Lung microvascular endothelial cell (primary cell): ENCODE data around the gene GPR146. TPM values are rescaled to one million over a fixed set of nuclear protein-coding genes. Genes with fewer than 3 reads are reported as not detected.
"Not testable (repeated sequence)": the region's sequence is repeated elsewhere in the genome, so short reads cannot be mapped to it uniquely, and the experiment has no call there.

Source experiments
- DNase-seq, 2 donors: peaks; one replicate each; pipeline versions ENCODE4 v3.0.0 to v3.0.0-alpha.2; 2010; ENCODE audit warnings: low read depth in 2 of 2
- total RNA-seq: library from RNA; depleted of rRNA; stranded (reverse); fragments of >200 nt; gene quantifications from 2 replicates; pipeline ENCODE4 v1.2.1, GENCODE V29; 2014

Gene GPR146
- total RNA-seq, 1 donor from 2014 or later = 90.3 TPM

- no peak for DNase-seq
Measured at GRCh38 chr7:1056785-1057410, 12.6 kb downstream of the GPR146 start.

DNA sequence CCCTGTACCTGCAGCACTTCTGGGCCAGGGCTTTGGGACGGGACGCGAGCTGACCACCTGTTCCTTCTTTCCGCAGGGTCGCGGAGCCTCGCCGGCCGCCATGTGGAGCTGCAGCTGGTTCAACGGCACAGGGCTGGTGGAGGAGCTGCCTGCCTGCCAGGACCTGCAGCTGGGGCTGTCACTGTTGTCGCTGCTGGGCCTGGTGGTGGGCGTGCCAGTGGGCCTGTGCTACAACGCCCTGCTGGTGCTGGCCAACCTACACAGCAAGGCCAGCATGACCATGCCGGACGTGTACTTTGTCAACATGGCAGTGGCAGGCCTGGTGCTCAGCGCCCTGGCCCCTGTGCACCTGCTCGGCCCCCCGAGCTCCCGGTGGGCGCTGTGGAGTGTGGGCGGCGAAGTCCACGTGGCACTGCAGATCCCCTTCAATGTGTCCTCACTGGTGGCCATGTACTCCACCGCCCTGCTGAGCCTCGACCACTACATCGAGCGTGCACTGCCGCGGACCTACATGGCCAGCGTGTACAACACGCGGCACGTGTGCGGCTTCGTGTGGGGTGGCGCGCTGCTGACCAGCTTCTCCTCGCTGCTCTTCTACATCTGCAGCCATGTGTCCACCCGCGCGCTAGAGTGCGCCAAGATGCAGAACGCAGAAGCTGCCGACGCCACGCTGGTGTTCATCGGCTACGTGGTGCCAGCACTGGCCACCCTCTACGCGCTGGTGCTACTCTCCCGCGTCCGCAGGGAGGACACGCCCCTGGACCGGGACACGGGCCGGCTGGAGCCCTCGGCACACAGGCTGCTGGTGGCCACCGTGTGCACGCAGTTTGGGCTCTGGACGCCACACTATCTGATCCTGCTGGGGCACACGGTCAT is 13.3 kb downstream of the GPR146 start:
- DNase-seq = no peak

GRCh38 chr7:1058311-1058710 is 14.0 kb downstream of the GPR146 start:
- no peak for DNase-seq

- DNase-seq = no peak
Measured at GRCh38 chr7:1058821-1059199, 14.5 kb downstream of the GPR146 start.

DNA sequence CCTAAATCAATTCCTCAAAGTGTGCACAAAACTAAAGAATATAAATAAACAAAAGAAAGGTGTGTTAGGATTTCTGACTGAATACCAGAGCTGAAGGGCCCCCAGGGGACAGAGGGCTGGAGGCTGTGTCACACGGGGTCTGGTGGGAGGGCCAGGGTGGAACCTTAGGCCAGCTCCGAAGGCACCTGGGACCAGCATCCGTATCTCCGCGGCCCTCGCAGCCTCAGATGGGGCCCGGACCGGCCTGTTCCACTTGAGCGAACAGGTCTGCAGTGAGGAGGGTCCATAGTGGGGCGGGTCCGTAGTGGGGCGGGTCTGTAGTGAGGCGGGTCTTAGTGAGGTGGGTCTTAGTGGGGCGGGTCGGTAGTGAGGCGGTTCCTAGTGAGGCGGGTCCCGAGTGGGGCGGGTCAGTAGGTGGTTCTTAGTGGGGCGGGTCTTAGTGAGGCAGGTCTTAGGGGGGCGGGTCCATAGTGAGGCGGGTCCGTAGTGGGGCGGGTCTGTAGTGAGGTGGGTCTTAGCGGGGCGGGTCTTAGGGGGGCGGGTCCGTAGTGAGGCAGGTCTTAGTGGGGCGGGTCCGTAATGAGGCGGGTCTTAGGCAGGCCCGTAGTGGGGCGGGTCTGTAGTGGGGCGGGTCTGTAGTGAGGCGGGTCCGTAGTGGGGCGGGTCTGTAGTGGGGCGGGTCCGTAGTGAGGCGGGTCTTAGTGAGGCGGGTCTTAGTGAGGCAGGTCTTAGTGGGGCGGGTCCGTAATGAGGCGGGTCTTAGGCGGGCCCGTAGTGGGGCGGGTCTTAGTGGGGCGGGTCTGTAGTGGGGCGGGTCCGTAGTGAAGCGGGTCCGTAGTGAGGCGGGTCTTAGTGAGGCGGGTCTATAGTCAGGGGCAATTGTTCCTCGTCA is 15.1 kb downstream of the GPR146 start:
- DNase-seq = peak; percentile 35 to 96

- DNase-seq = peak; percentile 65 to 90
Measured at GRCh38 chr7:1060315-1061072, 16.1 kb downstream of the GPR146 start.

DNA sequence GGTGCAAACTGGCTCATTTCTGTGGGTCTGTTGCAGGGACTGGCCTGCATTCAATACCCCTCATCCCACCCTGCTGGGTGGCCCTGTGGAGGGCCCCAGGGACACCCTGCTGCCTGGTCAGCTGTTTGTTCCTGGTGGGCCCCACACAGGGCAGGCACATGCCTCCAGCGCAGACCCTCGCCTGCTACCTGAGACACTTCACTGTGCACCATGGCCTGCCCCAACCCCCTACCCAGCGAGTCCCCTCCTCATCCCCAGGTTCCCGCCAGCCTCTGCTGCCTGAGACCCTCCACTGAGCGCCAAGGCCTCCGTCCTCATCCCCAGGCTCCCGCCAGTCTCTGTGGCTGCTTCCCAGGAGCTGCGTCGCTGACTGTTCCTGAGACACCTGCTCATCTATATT is 16.8 kb downstream of the GPR146 start:
- no peak for DNase-seq

DNA sequence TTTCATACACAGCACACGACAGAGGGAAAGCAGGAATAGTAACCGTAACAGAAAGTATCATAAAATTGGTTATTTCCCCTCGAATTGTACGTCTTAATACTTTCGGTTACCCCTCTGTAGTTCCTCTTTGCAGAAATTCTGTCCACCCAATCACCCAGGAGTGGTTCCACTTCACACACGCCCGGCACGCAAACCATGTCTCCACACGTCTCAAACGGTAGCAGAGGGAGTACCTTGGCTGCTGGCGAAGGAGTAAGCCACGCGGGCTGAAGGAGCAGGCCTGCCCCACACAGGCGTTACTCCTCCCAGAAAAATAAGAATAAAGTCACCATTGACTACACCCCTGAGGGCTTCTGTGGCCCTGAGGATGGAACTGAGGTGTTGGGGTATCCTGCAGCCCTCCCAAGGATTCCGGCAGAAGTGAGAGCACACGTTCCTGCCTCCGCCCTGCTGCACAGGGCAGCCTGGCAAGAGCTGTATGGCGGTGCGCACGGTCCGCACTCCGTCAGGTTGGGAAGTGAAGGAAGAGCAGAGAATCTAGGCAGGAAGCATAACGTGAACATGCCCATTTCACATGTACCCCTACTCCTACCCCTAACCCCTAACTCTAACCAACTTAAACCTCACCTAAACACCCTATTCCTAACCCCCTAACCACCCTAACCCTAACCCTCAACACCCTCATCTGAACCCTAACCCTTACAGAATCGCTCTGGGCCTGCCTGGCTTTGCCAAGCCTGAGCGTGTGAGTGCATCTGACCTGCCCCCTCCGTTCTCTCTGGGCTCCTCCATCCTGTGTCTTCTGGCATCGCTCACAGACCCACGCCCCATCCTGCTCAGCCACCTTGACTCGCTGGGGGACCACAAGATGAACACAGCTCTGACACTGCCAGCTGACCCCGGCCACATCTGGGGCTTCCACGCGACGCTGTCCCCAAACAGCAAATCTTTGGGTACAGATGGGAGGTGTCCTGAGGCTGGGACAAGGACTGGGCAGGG is 18.2 kb downstream of the GPR146 start:
- no peak for DNase-seq

DNA sequence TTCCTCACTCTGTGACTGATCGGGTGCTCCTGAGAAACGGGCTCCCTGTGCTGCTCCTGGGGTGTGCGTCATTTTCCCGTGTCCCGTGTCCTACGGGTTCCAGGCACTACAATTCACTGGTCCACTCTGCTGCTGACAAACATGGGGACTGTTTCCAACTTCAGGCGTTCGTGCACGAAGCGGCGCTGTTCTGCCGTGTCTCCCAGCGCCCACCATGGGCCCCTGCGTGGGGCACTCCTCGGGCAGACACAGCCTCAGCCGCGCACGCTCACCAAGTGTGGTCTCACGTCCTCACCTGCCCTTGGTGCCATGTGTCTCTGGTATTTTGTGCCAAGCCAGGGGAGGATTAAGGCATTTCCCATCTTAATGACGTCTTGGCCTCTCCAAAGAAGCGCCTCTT is 19.0 kb downstream of the GPR146 start:
- DNase-seq = no peak

DNA sequence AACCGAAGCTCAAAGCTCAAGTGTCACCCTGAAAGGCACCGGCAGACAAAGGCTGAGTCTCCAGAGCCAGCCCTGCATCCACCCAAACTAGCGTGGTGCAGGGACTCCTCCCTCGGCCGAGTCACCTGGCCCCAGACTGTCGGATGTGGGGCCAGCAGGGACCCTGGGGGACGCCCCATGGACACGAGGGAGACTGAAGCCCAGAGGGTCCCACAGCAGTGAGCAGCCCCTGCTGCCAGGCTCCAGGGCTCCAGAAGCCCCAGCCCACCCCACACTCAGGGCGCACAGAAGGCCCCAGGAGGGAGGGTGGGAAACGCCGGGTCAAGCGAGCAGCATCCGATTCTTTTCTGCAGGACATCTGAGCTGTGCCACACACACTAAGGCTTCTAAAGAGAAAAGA is 20.2 kb downstream of the GPR146 start:
- no peak for DNase-seq

DNA sequence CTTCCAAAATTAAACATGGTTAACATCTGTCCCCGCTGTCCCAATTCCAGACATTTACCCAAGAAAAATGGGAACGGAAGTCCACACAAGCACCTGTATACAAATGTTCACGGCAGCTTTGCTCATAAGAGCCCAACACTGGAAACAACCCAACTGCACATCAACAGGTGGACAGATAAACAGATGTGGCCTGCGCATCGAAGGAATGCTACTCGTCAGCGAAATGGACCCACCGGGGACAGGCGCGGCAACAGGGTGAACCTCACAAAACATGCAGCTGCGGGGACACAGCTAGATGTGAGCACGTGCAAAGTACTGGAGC is 20.9 kb downstream of the GPR146 start:
- no peak for DNase-seq

DNA sequence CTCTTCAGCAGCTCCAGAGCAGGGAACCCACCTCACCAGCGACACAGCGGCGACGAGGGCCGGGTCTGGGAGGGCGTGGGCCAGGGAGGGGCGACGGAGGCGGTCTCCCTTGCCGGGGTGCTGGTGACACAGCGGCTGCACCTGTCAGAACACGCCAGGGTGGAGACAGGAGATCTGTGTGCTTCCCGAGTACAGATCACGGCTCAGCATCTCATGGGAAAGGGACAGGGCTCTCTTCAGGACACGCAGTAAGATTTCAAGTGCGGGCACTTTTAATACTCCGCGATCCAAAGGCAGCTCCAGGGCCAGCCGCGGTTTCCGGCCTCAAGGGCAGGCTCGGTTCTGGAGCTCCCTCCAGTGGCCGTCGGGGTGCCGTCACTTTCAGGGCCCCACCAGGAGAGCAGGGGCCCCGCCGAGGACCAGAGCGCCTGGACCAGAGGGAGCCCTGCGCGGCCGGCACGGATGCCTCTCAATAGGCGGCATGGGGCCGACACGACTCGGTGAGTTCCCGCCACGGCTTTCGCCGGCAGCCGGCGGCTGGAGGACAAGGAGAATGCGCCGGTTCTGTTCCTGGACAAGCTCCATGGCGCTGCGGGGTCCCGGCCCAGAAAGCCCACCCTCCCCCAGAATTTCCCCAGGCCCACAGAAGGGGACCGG is 21.4 kb downstream of the GPR146 start:
- DNase-seq = peak; percentile 75 to 84

- no peak for DNase-seq
Measured at GRCh38 chr7:1066242-1066588, 21.9 kb downstream of the GPR146 start.

- DNase-seq = no peak
Measured at GRCh38 chr7:1068013-1068412, 23.7 kb downstream of the GPR146 start.

GRCh38 chr7:1068619-1069018 is 24.3 kb downstream of the GPR146 start:
- no peak for DNase-seq

DNA sequence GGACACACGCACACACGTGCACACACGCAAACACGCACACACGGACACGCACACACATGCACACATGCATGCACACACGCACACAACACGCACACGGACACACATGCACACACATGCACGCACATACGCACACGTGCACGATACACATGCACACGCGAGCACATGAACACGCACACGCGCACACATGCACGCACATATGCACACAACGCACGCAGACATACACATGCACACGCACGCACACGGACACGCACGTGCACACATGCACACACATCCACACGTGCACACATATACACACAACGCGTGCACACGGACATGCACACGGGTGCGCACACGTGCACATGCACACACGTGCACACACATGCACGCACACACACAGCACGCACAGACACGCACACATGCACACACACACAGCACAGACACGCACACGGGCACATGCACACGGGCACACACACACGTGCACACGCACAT is 26.2 kb downstream of the GPR146 start:
- DNase-seq = no peak

GRCh38 chr7:1071731-1072254 is 27.4 kb downstream of the GPR146 start:
- no peak for DNase-seq

GRCh38 chr7:1073142-1073977 is 29.0 kb downstream of the GPR146 start:
- no peak for DNase-seq

DNA sequence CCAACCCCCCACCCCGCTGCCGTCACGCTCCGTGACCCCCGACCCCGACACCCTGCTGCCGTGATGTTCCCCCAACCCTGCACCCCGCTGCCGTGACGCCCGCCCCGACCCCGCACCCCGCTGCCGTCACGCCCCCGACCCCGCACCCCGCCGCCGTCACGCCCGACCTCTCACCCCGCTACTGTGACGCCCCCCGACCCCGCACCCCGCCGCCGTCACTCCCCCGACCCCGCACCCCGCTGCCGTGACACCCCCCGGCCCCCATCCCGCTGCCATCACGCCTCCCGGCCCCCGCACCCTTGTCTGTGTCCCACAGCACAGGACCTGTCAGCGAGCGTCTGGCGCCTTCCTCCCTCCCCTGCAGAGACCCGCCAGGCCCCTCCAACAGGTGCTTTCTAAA is 29.7 kb downstream of the GPR146 start:
- not testable (repeated sequence) for DNase-seq
